ENCODE data around the gene ELFN1. TPM values are rescaled to one million over a fixed set of nuclear protein-coding genes. Genes with fewer than 3 reads are reported as not detected.
A peak's percentile ranks its signal among the peaks of the same experiment; 100 is the strongest.

The ELFN1 gene
- total RNA-seq (2.6 TPM), polyA plus RNA-seq (0.91 TPM)
- long read RNA-seq, donor 1, result 0 reads
- long read RNA-seq, donor 2, result 0 reads
- long read RNA-seq, donor 3, result 0 reads
- long read RNA-seq, donor 4, result 0 reads
- long read RNA-seq, donor 5, partial matches to known transcripts, result 0 of 1 reads
- long read RNA-seq, donor 5, other reads (novel, unspliced or antisense), result 0 of 1 reads
- long read RNA-seq, donor 6, partial matches to known transcripts, result 0 of 2 reads
- long read RNA-seq, donor 6, other reads (novel, unspliced or antisense), result 0 of 2 reads
- long read RNA-seq, donor 7, partial matches to known transcripts, result 0 of 1 reads
- long read RNA-seq, donor 7, other reads (novel, unspliced or antisense), result 0 of 1 reads
- long read RNA-seq, donor 8, partial matches to known transcripts, result 0 of 1 reads
- long read RNA-seq, donor 8, other reads (novel, unspliced or antisense), result 0 of 1 reads
- long read RNA-seq, donor 9, result 0 reads
- long read RNA-seq, donor 10, partial matches to known transcripts, result 0 of 1 reads
- long read RNA-seq, donor 10, other reads (novel, unspliced or antisense), result 0 of 1 reads

DNA sequence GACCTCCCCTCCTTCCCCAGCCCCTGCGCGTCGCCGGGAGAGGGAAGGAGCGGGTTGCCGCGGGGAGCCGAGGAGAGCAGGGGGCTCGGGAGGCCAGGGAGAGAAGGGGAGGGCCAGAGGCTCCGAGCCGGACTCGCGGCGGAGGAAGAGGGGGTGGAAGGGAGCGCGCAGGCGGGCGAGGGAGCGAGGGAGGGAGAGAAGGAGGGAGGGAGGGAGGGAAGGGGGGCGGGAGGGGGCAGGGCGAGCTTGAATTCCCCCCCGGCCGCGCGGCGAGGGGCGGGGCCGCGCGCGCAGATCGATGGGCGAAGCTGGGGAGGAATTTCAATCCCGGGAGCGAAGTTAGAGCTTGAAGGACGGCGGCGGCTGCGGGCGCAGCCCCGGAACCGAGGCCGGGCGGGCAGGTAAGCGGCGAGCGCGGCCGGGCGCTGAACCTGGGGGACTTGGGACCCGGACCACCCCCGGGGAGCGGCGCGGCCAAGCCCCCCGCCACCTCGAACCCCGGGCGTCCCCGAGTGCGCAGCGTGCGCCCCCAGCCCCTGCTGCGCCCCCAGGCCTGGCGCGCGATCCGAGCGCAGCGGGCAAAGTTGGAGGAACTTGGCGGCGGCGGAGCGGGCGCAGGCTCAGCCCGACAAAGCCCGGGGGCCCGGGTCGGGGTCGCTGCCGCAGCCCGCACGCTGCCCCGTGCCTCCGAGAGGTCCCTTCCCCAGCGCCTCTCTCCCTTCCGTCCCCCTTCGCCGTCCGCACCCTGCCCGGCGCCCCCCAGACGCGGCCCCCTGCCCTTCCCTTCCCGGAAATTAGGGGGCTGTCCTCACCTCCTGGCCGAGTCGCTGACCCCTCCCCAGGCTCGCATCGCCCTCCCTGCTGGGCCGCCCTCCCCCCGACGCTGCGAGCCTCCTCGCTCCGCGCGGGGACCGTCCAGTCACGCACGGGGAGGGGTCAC lies at the start of gene ELFN1:
TSS of gene ELFN1 (plus strand) at position 324 of the 940 bp plus-strand sequence. CDS start 74,320 bp downstream, outside the sequence.
- Histone ChIP-seq H3K4me3 (ENCODE audit: low read length in 2 of 2) (peak within 1 kb of the TSS; percentile 8 to 38), H3K27ac (ENCODE audit: low read depth in 1 of 2, low read length in 1 of 2) (peak within 1 kb of the TSS in 1 of 2 donors; percentile 36), H3K9me3 (ENCODE audit: control insufficient read depth in 2 of 2, insufficient read depth in 1 of 2, low read length in 1 of 2) (peaks cover 0 to 1% of the 10 kb centered on the region in 2 donors), H3K4me1 (ENCODE audit: control insufficient read depth in 2 of 2, insufficient read depth in 2 of 2, low read length in 2 of 2) (peaks cover 0 to 22% of the 10 kb centered on the region in 2 donors), H3K27me3 (ENCODE audit: control insufficient read depth in 2 of 2, insufficient read depth in 1 of 2, low read length in 1 of 2) (peaks cover 74 to 95% of the 10 kb centered on the region in 2 donors), H3K36me3 (ENCODE audit: control insufficient read depth in 2 of 2, insufficient read depth in 2 of 2, low read length in 1 of 2) (no peaks in the 10 kb centered on the region)
- WGBS, result 2% methylated on average over 110 of the region's 110 CpGs
- no peak for DNase-seq (ENCODE audit: low read depth in 6 of 9, low spot score in 9 of 9)

- Histone ChIP-seq H3K36me3 (ENCODE audit: control insufficient read depth in 2 of 2, insufficient read depth in 2 of 2, low read length in 1 of 2) (no peaks in the 10 kb centered on the region), H3K9me3 (ENCODE audit: control insufficient read depth in 2 of 2, insufficient read depth in 1 of 2, low read length in 1 of 2) (peaks cover 1 to 14% of the 10 kb centered on the region in 2 donors), H3K4me3 (ENCODE audit: low read length in 2 of 2) (no peak overlapping the region), H3K27ac (ENCODE audit: low read depth in 1 of 2, low read length in 1 of 2) (no peak overlapping the region), H3K27me3 (ENCODE audit: control insufficient read depth in 2 of 2, insufficient read depth in 1 of 2, low read length in 1 of 2) (peaks cover 0 to 7% of the 10 kb centered on the region in 2 donors), H3K4me1 (ENCODE audit: control insufficient read depth in 2 of 2, insufficient read depth in 2 of 2, low read length in 2 of 2) (no peaks in the 10 kb centered on the region)
- DNase-seq (ENCODE audit: low read depth in 6 of 9, low spot score in 9 of 9), result no peak
- WGBS, result 95% methylated on average over 27 of the region's 27 CpGs
Measured at GRCh38 chr7:1620835-1621234, 49.2 kb upstream of the ELFN1 start.

DNA sequence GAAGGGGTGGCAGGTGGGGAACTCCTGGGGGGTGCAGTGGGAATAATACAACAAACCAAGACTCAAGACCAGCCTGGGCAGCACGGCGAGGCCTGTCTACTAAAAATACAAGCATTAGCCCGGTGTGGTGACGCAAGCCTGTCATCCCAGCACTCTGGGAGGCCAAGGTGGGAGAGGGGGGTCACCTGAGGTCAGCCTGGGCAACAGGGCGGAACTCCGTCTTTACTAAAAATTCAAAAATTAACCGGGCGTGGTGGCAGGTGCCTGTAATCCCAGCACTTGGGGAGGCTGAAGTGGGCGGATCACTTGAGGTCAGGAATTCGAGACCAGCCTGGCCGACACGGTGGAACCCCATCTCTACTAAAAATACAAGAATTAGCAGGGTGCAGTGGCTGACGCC lies 48.4 kb upstream of the ELFN1 start:
- no peak for DNase-seq (ENCODE audit: low read depth in 6 of 9, low spot score in 9 of 9)
- Histone ChIP-seq H3K27ac (ENCODE audit: low read depth in 1 of 2, low read length in 1 of 2) (no peak overlapping the region), H3K4me3 (ENCODE audit: low read length in 2 of 2) (no peak overlapping the region), H3K27me3 (ENCODE audit: control insufficient read depth in 2 of 2, insufficient read depth in 1 of 2, low read length in 1 of 2) (peaks cover 0 to 6% of the 10 kb centered on the region in 2 donors), H3K36me3 (ENCODE audit: control insufficient read depth in 2 of 2, insufficient read depth in 2 of 2, low read length in 1 of 2) (no peaks in the 10 kb centered on the region), H3K9me3 (ENCODE audit: control insufficient read depth in 2 of 2, insufficient read depth in 1 of 2, low read length in 1 of 2) (peaks cover 1 to 14% of the 10 kb centered on the region in 2 donors), H3K4me1 (ENCODE audit: control insufficient read depth in 2 of 2, insufficient read depth in 2 of 2, low read length in 2 of 2) (no peaks in the 10 kb centered on the region)
- 96% methylated on average over 13 of the region's 13 CpGs for WGBS

DNA sequence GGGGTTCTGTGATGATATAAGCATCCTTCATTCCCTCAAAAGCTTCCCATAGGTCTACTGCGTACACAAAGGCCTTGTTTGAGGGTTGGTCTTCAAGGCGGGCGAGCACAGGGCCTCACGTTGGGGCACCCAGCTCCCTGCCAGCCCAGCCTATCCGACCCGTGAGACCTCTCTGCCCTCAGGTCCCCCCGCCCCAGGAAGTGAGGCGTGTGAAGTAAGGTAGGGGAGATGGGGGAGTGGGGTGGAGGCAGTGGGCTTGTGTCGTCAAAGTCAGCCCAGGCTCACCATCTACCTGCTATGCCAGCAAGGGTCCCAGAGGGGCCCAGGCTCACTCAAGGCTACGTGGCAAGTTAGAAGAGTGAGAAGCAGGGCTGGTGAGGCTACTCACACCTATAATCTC lies 47.6 kb upstream of the ELFN1 start:
- Histone ChIP-seq H3K4me1 (ENCODE audit: control insufficient read depth in 2 of 2, insufficient read depth in 2 of 2, low read length in 2 of 2) (no peaks in the 10 kb centered on the region), H3K4me3 (ENCODE audit: low read length in 2 of 2) (no peak overlapping the region), H3K27me3 (ENCODE audit: control insufficient read depth in 2 of 2, insufficient read depth in 1 of 2, low read length in 1 of 2) (peaks cover 0 to 2% of the 10 kb centered on the region in 2 donors), H3K36me3 (ENCODE audit: control insufficient read depth in 2 of 2, insufficient read depth in 2 of 2, low read length in 1 of 2) (no peaks in the 10 kb centered on the region), H3K27ac (ENCODE audit: low read depth in 1 of 2, low read length in 1 of 2) (no peak overlapping the region), H3K9me3 (ENCODE audit: control insufficient read depth in 2 of 2, insufficient read depth in 1 of 2, low read length in 1 of 2) (peaks cover 1 to 9% of the 10 kb centered on the region in 2 donors)
- no peak for DNase-seq (ENCODE audit: low read depth in 6 of 9, low spot score in 9 of 9)
- 92% methylated on average over 10 of the region's 10 CpGs for WGBS

GRCh38 chr7:1623810-1624209 lies 46.3 kb upstream of the ELFN1 start:
- Histone ChIP-seq H3K4me3 (ENCODE audit: low read length in 2 of 2) (no peak overlapping the region), H3K4me1 (ENCODE audit: control insufficient read depth in 2 of 2, insufficient read depth in 2 of 2, low read length in 2 of 2) (no peaks in the 10 kb centered on the region), H3K27me3 (ENCODE audit: control insufficient read depth in 2 of 2, insufficient read depth in 1 of 2, low read length in 1 of 2) (peaks cover 0 to 2% of the 10 kb centered on the region in 2 donors), H3K9me3 (ENCODE audit: control insufficient read depth in 2 of 2, insufficient read depth in 1 of 2, low read length in 1 of 2) (peaks cover 1 to 4% of the 10 kb centered on the region in 2 donors), H3K27ac (ENCODE audit: low read depth in 1 of 2, low read length in 1 of 2) (no peak overlapping the region), H3K36me3 (ENCODE audit: control insufficient read depth in 2 of 2, insufficient read depth in 2 of 2, low read length in 1 of 2) (no peaks in the 10 kb centered on the region)
- WGBS, result 97% methylated on average over 13 of the region's 13 CpGs
- no peak for DNase-seq (ENCODE audit: low read depth in 6 of 9, low spot score in 9 of 9)

GRCh38 chr7:1624999-1625927 lies 44.8 kb upstream of the ELFN1 start:
- DNase-seq (ENCODE audit: low read depth in 6 of 9, low spot score in 9 of 9), result no peak
- Histone ChIP-seq H3K36me3 (ENCODE audit: control insufficient read depth in 2 of 2, insufficient read depth in 2 of 2, low read length in 1 of 2) (no peaks in the 10 kb centered on the region), H3K27ac (ENCODE audit: low read depth in 1 of 2, low read length in 1 of 2) (no peak overlapping the region), H3K27me3 (ENCODE audit: control insufficient read depth in 2 of 2, insufficient read depth in 1 of 2, low read length in 1 of 2) (peaks cover 0 to 2% of the 10 kb centered on the region in 2 donors), H3K9me3 (ENCODE audit: control insufficient read depth in 2 of 2, insufficient read depth in 1 of 2, low read length in 1 of 2) (peaks cover 0 to 1% of the 10 kb centered on the region in 2 donors), H3K4me1 (ENCODE audit: control insufficient read depth in 2 of 2, insufficient read depth in 2 of 2, low read length in 2 of 2) (no peaks in the 10 kb centered on the region), H3K4me3 (ENCODE audit: low read length in 2 of 2) (no peak overlapping the region)
- WGBS, result 88% methylated on average over 18 of the region's 18 CpGs

GRCh38 chr7:1626769-1627168 lies 43.3 kb upstream of the ELFN1 start:
- no peaks in the 10 kb centered on the region for H3K4me1 ChIP-seq (ENCODE audit: control insufficient read depth in 2 of 2, insufficient read depth in 2 of 2, low read length in 2 of 2)
- H3K36me3 ChIP-seq (ENCODE audit: control insufficient read depth in 2 of 2, insufficient read depth in 2 of 2, low read length in 1 of 2), result no peaks in the 10 kb centered on the region
- no peak overlapping the region for H3K27ac ChIP-seq (ENCODE audit: low read depth in 1 of 2, low read length in 1 of 2)
- peaks cover 0 to 2% of the 10 kb centered on the region in 2 donors for H3K27me3 ChIP-seq (ENCODE audit: control insufficient read depth in 2 of 2, insufficient read depth in 1 of 2, low read length in 1 of 2)
- no peak overlapping the region for H3K4me3 ChIP-seq (ENCODE audit: low read length in 2 of 2)
- H3K9me3 ChIP-seq (ENCODE audit: control insufficient read depth in 2 of 2, insufficient read depth in 1 of 2, low read length in 1 of 2), result peaks cover 0 to 1% of the 10 kb centered on the region in 2 donors
- no peak for DNase-seq (ENCODE audit: low read depth in 6 of 9, low spot score in 9 of 9)
- WGBS, result 85% methylated on average over 1 of the region's 1 CpG

DNA sequence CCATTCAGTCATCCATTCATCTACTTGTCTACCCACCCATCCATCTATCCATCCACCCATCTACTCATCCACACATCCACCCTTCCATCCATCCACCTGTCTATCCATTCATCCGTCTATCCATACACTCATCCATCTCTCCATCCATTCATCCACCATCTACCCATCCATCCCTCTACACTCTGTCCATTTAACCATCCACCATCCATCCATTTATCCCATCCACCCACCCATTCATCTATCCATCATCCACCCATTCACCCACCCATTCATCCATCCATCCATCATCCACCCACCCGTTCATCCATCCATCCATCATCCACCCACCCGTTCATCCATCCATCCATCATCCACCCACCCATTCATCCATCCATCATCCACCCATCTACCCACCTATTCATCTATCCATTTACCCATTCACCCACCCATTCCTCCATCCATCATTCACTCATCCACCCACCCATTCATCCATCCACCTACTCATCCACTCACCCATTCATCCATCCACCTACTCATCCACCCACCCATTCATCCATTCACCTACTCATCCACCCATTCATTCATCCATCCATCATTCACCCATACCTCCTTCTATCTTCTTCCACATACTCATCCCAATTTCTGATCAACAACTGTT lies 39.3 kb upstream of the ELFN1 start:
- no peak overlapping the region for H3K4me3 ChIP-seq (ENCODE audit: low read length in 2 of 2)
- 96% methylated on average over 3 of the region's 3 CpGs for WGBS
- no peak overlapping the region for H3K27ac ChIP-seq (ENCODE audit: low read depth in 1 of 2, low read length in 1 of 2)
- H3K9me3 ChIP-seq (ENCODE audit: control insufficient read depth in 2 of 2, insufficient read depth in 1 of 2, low read length in 1 of 2), result peaks cover 2 to 6% of the 10 kb centered on the region in 2 donors
- peaks cover 0 to 3% of the 10 kb centered on the region in 2 donors for H3K27me3 ChIP-seq (ENCODE audit: control insufficient read depth in 2 of 2, insufficient read depth in 1 of 2, low read length in 1 of 2)
- no peaks in the 10 kb centered on the region for H3K36me3 ChIP-seq (ENCODE audit: control insufficient read depth in 2 of 2, insufficient read depth in 2 of 2, low read length in 1 of 2)
- DNase-seq (ENCODE audit: low read depth in 6 of 9, low spot score in 9 of 9), result no peak
- no peaks in the 10 kb centered on the region for H3K4me1 ChIP-seq (ENCODE audit: control insufficient read depth in 2 of 2, insufficient read depth in 2 of 2, low read length in 2 of 2)
